ENCODE data around the gene LTB4R2.

GRCh38 chr14:24310265-24310645, 315 bp downstream of the LTB4R2 start:
- no peak for TF ChIP-seq USF1 (CRISPR knock-in tag; IDR thresholded peaks at IDR 0.05)
- TF ChIP-seq CTCF (IDR thresholded peaks at IDR 0.05), result no peak
- TF ChIP-seq NR2C2 (CRISPR knock-in tag; IDR thresholded peaks at IDR 0.05), result no peak
- TF ChIP-seq CBFB (CRISPR knock-in tag; IDR thresholded peaks at IDR 0.05; ENCODE audit: low read depth), result no peak
- TF ChIP-seq GABPB1 (CRISPR knock-in tag; IDR thresholded peaks at IDR 0.05), result no peak
- TF ChIP-seq ARID4B (CRISPR knock-in tag; IDR thresholded peaks at IDR 0.05; ENCODE audit: borderline replicate concordance), result no peak

All from WTC11 (cell line).